Astrocyte (in vitro differentiated cells and primary cell): ENCODE measurements around the gene BACH2.

Experiments
- EZH2 ChIP-seq: IDR thresholded peaks from 2 replicates; pipeline ENCODE4 v1.6.1; 2012; ENCODE audit warnings: mild to moderate bottlenecking, low read length, inconsistent platforms; ENCODE audit not compliant: insufficient read depth
- TF ChIP-seq, protein P1 (sequence below): IDR thresholded peaks from 2 replicates; pipeline ENCODE4 v1.5.1; 2011; ENCODE audit warnings: low read depth, mild to moderate bottlenecking, inconsistent platforms, low read length, moderate library complexity; ENCODE audit not compliant: insufficient read depth

DNA sequence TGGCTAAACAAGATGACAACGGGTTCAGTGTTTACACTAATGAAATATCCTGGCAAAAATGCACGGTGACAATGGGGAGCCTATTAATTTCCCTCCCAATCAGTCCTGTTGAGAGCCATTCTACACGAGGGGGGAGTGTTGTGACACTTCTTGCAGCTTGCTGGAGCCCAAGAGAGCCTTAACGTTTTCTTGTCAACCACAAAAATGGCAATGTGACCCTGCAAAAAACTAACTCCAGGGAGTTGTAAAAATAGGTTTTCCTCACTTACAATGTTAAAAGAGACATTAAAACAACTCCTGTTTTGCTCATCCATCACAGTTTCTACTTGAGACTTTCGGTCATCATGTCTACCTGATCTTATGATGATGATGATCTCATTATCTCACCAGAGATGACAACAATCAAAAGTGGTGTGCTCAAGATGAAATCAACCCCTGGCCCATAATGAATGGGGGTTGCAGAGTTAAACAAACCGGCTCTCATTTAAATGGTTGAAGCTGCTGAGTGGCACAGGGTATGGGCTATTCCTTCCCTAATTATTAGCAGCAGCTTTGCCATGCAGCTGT lies 344.5 kb downstream of the BACH2 start:
- TF ChIP-seq, protein P1, sequence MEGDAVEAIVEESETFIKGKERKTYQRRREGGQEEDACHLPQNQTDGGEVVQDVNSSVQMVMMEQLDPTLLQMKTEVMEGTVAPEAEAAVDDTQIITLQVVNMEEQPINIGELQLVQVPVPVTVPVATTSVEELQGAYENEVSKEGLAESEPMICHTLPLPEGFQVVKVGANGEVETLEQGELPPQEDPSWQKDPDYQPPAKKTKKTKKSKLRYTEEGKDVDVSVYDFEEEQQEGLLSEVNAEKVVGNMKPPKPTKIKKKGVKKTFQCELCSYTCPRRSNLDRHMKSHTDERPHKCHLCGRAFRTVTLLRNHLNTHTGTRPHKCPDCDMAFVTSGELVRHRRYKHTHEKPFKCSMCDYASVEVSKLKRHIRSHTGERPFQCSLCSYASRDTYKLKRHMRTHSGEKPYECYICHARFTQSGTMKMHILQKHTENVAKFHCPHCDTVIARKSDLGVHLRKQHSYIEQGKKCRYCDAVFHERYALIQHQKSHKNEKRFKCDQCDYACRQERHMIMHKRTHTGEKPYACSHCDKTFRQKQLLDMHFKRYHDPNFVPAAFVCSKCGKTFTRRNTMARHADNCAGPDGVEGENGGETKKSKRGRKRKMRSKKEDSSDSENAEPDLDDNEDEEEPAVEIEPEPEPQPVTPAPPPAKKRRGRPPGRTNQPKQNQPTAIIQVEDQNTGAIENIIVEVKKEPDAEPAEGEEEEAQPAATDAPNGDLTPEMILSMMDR: no peak
- TF ChIP-seq EZH2: no peak
